DOHH2 (cell line): ENCODE results near the gene GALR3.

Source experiments
- CTCF ChIP-seq: fragments of 200-600 bp; sonication (generic); IDR thresholded peaks from one replicate; pipeline ENCODE4 v1.5.1; 2014; ENCODE audit warnings: antibody characterized with exemption, mild to moderate bottlenecking, low read depth, low read length; ENCODE audit not compliant: poor library complexity, severe bottlenecking
- EZH2phosphoT487 ChIP-seq: fragments of 200-600 bp; sonication (generic); IDR thresholded peaks from 2 replicates; pipeline ENCODE4 v1.6.1; 2017; ENCODE audit warnings: borderline replicate concordance, mild to moderate bottlenecking, antibody characterized with exemption, low read length, moderate library complexity, mixed read lengths

DNA sequence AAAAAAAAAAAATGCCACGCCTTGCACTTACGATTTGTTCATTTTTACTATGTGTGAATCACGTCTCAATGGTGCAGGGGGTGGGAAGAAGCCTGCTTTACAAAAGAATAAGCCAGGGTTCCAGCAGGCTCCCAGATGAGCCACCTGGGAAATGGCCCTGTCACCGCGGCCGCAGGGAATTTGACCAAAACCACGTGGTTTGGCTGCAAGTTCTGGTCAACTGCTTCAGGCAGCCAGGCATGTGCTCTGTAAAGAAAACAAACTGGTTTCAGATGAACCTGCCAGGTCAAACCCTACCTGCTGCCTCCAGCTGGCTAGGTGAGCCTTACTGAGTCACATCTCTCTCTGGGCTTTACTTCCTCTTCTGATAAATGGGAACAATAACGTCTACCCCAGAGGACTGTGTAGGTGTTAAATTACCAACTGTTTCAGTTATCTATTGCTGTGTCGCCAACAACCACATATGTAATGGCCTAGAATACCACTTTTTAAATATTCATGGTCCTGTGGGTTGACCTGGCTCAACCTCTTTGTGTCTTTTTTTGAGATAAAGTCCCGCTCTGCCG is 46.0 kb upstream of the GALR3 start:
- no peak for TF ChIP-seq EZH2phosphoT487
- TF ChIP-seq CTCF, result no peak
